Neural cell (in vitro differentiated cells): ENCODE results near the gene TOMM22. TPM values are rescaled to one million over a fixed set of nuclear protein-coding genes. Genes with fewer than 3 reads are reported as not detected.

Experiments
- H2AFZ ChIP-seq: fragments of 200-600, 300-800 bp; sonication (generic), shearing (Covaris generic); 2 replicates; pipeline ENCODE4 v1.6.0; 2014; ENCODE audit warnings: low read depth, mild to moderate bottlenecking, antibody characterized with exemption, low read length, moderate library complexity
- H3F3A ChIP-seq: fragments of 200-600 bp; shearing (Covaris generic); 2 replicates; pipeline ENCODE4 v1.6.1; 2016; ENCODE audit warnings: mild to moderate bottlenecking, moderate library complexity, mixed read lengths, antibody characterized with exemption, low read length; ENCODE audit not compliant: insufficient read depth, poor library complexity, severe bottlenecking
- H3K27ac ChIP-seq: fragments of 200-600, 300-800 bp; sonication (generic), shearing (Covaris generic); 2 replicates; pipeline ENCODE4 v1.5.1; 2014; ENCODE audit warnings: mild to moderate bottlenecking, low read length, moderate library complexity
- H3K27me3 ChIP-seq: fragments of 300-800, 200-600 bp; sonication (generic), shearing (Covaris generic); 2 replicates; pipeline ENCODE4 v1.6.0; 2014; ENCODE audit warnings: mild to moderate bottlenecking, low read depth, low read length, moderate library complexity; ENCODE audit not compliant: insufficient read depth
- H3K36me3 ChIP-seq: fragments of 300-800, 200-600 bp; sonication (generic), shearing (Covaris generic); 2 replicates; pipeline ENCODE4 v1.5.1; 2014; ENCODE audit warnings: mild to moderate bottlenecking, antibody characterized with exemption, low read length, moderate library complexity; ENCODE audit not compliant: insufficient read depth
- H3K4me2 ChIP-seq: fragments of 300-800, 200-600 bp; sonication (generic), shearing (Covaris generic); 2 replicates; pipeline ENCODE4 v1.6.0; 2014; ENCODE audit warnings: mild to moderate bottlenecking, low read length
- H3K4me3 ChIP-seq: fragments of 300-800, 200-600 bp; sonication (generic), shearing (Covaris generic); 2 replicates; pipeline ENCODE4 v1.5.1; 2014; ENCODE audit warnings: mild to moderate bottlenecking, low read length, moderate library complexity
- H3K79me2 ChIP-seq: fragments of 200-600 bp; shearing (Covaris generic); replicated peaks from 2 replicates; pipeline ENCODE4 v1.6.0; 2014; ENCODE audit warnings: mild to moderate bottlenecking, low read length, moderate library complexity; ENCODE audit not compliant: insufficient read depth
- H3K9ac ChIP-seq: fragments of 300-800, 200-600 bp; sonication (generic), shearing (Covaris generic); 2 replicates; pipeline ENCODE4 v1.6.1; 2016; ENCODE audit warnings: mild to moderate bottlenecking, low read length, mixed read lengths
- H3K9me2 ChIP-seq: fragments of 200-600 bp; shearing (Covaris generic); 2 replicates; pipeline ENCODE4 v1.6.1; 2016; ENCODE audit warnings: mild to moderate bottlenecking, low read length, mixed read lengths; ENCODE audit not compliant: insufficient read depth
- H3K9me3 ChIP-seq: fragments of 200-600, 300-800 bp; sonication (generic), shearing (Covaris generic); 2 replicates; pipeline ENCODE4 v1.6.1; 2016; ENCODE audit warnings: mild to moderate bottlenecking, mixed run types, low read length, moderate library complexity, mixed read lengths
- H4K20me1 ChIP-seq: fragments of 200-600 bp; shearing (Covaris generic); 2 replicates; pipeline ENCODE4 v1.6.1; 2016; ENCODE audit warnings: mild to moderate bottlenecking, mixed run types; ENCODE audit not compliant: insufficient read depth
- CTCF ChIP-seq: fragments of 450-650 bp; IDR thresholded peaks from 2 replicates; pipeline ENCODE4 v1.5.1; 2014; ENCODE audit warnings: antibody characterized with exemption, mild to moderate bottlenecking, moderate library complexity; ENCODE audit not compliant: poor library complexity, severe bottlenecking
- EP300 ChIP-seq: fragments of 450-650 bp; conservative IDR thresholded peaks from 2 replicates; pipeline ENCODE4 v1.6.1; 2014; ENCODE audit warnings: antibody characterized with exemption, mild to moderate bottlenecking, moderate library complexity; ENCODE audit not compliant: poor library complexity, severe bottlenecking
- EZH2 ChIP-seq: fragments of 200-600, 300-800 bp; shearing (Covaris generic), sonication (generic); IDR thresholded peaks from 2 replicates; pipeline ENCODE4 v1.6.1; 2014; ENCODE audit warnings: antibody characterized with exemption, low read length, borderline replicate concordance, mild to moderate bottlenecking; ENCODE audit not compliant: insufficient read depth, poor library complexity, severe bottlenecking
- MXI1 ChIP-seq: fragments of 450-650 bp; conservative IDR thresholded peaks from 2 replicates; pipeline ENCODE4 v1.6.1; 2014; ENCODE audit warnings: antibody characterized with exemption, mild to moderate bottlenecking; ENCODE audit not compliant: poor library complexity, severe bottlenecking
- POLR2AphosphoS5 ChIP-seq: IDR thresholded peaks from 2 replicates; pipeline ENCODE4 v1.6.1; 2012
- RAD21 ChIP-seq: fragments of 450-650 bp; conservative IDR thresholded peaks from 2 replicates; pipeline ENCODE4 v1.6.1; 2014; ENCODE audit warnings: antibody characterized with exemption, mild to moderate bottlenecking, moderate library complexity
- REST ChIP-seq: IDR thresholded peaks from 2 replicates; pipeline ENCODE4 v1.6.1; 2012; ENCODE audit warnings: borderline replicate concordance
- SMC3 ChIP-seq: fragments of 450-650 bp; conservative IDR thresholded peaks from 2 replicates; pipeline ENCODE4 v1.6.1; 2014; ENCODE audit warnings: antibody characterized with exemption, mild to moderate bottlenecking, moderate library complexity; ENCODE audit not compliant: poor library complexity
- TAF1 ChIP-seq: IDR thresholded peaks from 2 replicates; pipeline ENCODE4 v1.6.1; 2012; ENCODE audit warnings: low read depth
- polyA plus RNA-seq: library from polyadenylated mRNA; depleted of rRNA; stranded (reverse); fragments of >200 nt; gene quantifications from 2 replicates; pipeline ENCODE4 v1.2.3, GENCODE V29; 2014

TOMM22 gene
- polyA plus RNA-seq, 1 donor from 2014 or later = 112 TPM

GRCh38 chr22:38715852-38716251 lies 34.1 kb downstream of the TOMM22 start:
- TF ChIP-seq RAD21 (no peak), EP300 (no peak), MXI1 (no peak), POLR2AphosphoS5 (no peak), SMC3 (no peak), EZH2 (no peak), TAF1 (no peak), CTCF (no peak), REST (no peak)
- Histone ChIP-seq H3K4me3 (no peak overlapping the region), H3F3A (no peaks in the 10 kb centered on the region), H3K9ac (no peak overlapping the region), H3K9me3 (no peaks in the 10 kb centered on the region), H3K79me2 (peaks cover 38% of the 10 kb centered on the region), H3K4me2 (no peak overlapping the region), H3K27me3 (no peaks in the 10 kb centered on the region), H2AFZ (no peak overlapping the region), H4K20me1 (no peaks in the 10 kb centered on the region), H3K36me3 (no peaks in the 10 kb centered on the region), H3K27ac (no peak overlapping the region), H3K9me2 (no peaks in the 10 kb centered on the region)

- Histone ChIP-seq H3K27me3 (no peaks in the 10 kb centered on the region), H3K4me3 (no peak overlapping the region), H3K79me2 (peaks cover 34% of the 10 kb centered on the region), H2AFZ (no peak overlapping the region), H3K36me3 (no peaks in the 10 kb centered on the region), H4K20me1 (no peaks in the 10 kb centered on the region), H3F3A (no peaks in the 10 kb centered on the region), H3K9ac (no peak overlapping the region), H3K9me3 (no peaks in the 10 kb centered on the region), H3K4me2 (no peak overlapping the region), H3K9me2 (no peaks in the 10 kb centered on the region), H3K27ac (no peak overlapping the region)
- TF ChIP-seq POLR2AphosphoS5 (no peak), REST (no peak), EZH2 (no peak), MXI1 (no peak), SMC3 (no peak), TAF1 (no peak), EP300 (no peak), CTCF (no peak), RAD21 (no peak)
These were observed 34.5 kb downstream of the TOMM22 start for GRCh38 chr22:38716271-38716670.
